Mucosa of rectum (tissue), 2 donors: ENCODE results near the gene TBC1D22A.
A peak's percentile ranks its signal among the peaks of the same experiment; 100 is the strongest.

ENCODE experiments used
- H3K27ac ChIP-seq, 2 donors: one replicate each; pipeline ENCODE4 v1.7.0; 2013; ENCODE audit warnings: inconsistent platforms in 2 of 2, low read depth in 2 of 2, low read length in 2 of 2
- H3K27me3 ChIP-seq, 2 donors: one replicate each; pipeline ENCODE4 v1.7.0; 2013; ENCODE audit warnings: low read length in 2 of 2; ENCODE audit not compliant: control insufficient read depth in 2 of 2, insufficient read depth in 2 of 2
- H3K36me3 ChIP-seq, 2 donors: one replicate each; pipeline ENCODE4 v1.7.0; 2013; ENCODE audit warnings: low read length in 2 of 2; ENCODE audit not compliant: control insufficient read depth in 2 of 2, insufficient read depth in 2 of 2
- H3K4me1 ChIP-seq, 2 donors: one replicate each; pipeline ENCODE4 v1.7.0; 2013; ENCODE audit warnings: low read length in 2 of 2, mild to moderate bottlenecking in 1 of 2; ENCODE audit not compliant: control insufficient read depth in 2 of 2, insufficient read depth in 2 of 2
- H3K4me3 ChIP-seq, 2 donors: one replicate each; pipeline ENCODE4 v1.7.0; 2013; ENCODE audit warnings: low read length in 2 of 2
- H3K9ac ChIP-seq, 2 donors: one replicate each; pipeline ENCODE4 v1.7.0; 2013; ENCODE audit warnings: low read length in 2 of 2, low read depth in 1 of 2, mild to moderate bottlenecking in 1 of 2
- H3K9me3 ChIP-seq, 2 donors: one replicate each; pipeline ENCODE4 v1.7.0; 2013; ENCODE audit warnings: low read length in 2 of 2; ENCODE audit not compliant: control insufficient read depth in 2 of 2
- donor health status: healthy.
- donor health status: Normal muscosa, but diverticular disease.

TBC1D22A gene

DNA sequence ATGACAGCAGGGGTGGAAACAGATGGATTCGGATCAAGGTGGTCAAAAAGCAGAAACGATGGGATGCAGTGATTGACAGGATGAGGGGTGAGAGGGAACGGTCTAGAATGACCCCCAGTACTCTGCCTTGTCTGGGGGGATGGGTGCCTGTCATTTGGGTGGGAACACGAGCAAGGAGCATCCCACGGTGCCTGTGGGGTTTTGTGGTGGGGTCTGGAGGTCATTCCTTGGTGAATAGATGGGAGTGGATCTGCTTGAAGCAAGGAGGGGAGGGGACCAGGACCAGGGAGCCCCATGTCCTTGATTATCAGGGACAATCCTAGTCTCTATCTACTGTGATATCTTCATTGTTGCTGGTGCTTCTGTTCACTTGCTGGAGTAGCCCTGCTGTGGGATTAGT is 16.3 kb upstream of the TBC1D22A start:
- Histone ChIP-seq H3K27me3 (no peaks in the 10 kb centered on the region), H3K4me3 (no peak overlapping the region), H3K27ac (no peak overlapping the region), H3K9me3 (no peaks in the 10 kb centered on the region), H3K9ac (no peak overlapping the region), H3K36me3 (no peaks in the 10 kb centered on the region), H3K4me1 (peaks cover 36 to 37% of the 10 kb centered on the region in 2 donors)

GRCh38 chr22:46746620-46747019 is 15.8 kb upstream of the TBC1D22A start:
- no peaks in the 10 kb centered on the region for H3K27me3 ChIP-seq

DNA sequence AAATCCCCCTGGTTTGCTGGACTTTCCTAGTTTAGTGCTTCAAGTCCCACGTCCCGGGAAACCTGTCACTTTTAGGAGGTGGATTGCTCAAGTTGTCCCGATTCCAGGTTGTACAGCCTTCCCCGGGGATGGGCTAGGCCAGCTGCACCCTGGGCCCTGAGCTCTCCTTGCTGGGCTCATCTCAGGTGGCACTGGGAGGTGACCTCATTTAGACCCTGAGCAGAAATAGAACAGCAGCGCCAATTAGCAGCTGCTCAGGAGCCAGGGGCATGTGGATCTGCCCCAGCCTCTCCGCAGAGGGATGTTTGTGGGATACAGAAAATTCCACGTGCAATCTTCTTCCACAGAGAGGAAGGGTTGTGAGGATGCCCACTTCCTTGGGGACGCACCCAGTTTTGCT is 14.8 kb upstream of the TBC1D22A start:
- H3K9me3 ChIP-seq: no peaks in the 10 kb centered on the region
- no peak overlapping the region for H3K4me3 ChIP-seq
- H3K36me3 ChIP-seq: no peaks in the 10 kb centered on the region
- H3K27me3 ChIP-seq: no peaks in the 10 kb centered on the region
- peaks cover 29 to 33% of the 10 kb centered on the region in 2 donors for H3K4me1 ChIP-seq
- H3K9ac ChIP-seq: no peak overlapping the region
- H3K27ac ChIP-seq: no peak overlapping the region

More at GRCh38 chr22:46746620-46747019, 15.8 kb upstream of the TBC1D22A start:
- peaks cover 36 to 40% of the 10 kb centered on the region in 2 donors for H3K4me1 ChIP-seq
- no peak overlapping the region for H3K27ac ChIP-seq
- no peaks in the 10 kb centered on the region for H3K9me3 ChIP-seq
- no peak overlapping the region for H3K4me3 ChIP-seq
- H3K36me3 ChIP-seq: no peaks in the 10 kb centered on the region
- H3K9ac ChIP-seq: no peak overlapping the region

- Histone ChIP-seq H3K9me3 (no peaks in the 10 kb centered on the region), H3K4me3 (no peak overlapping the region), H3K27me3 (no peaks in the 10 kb centered on the region), H3K9ac (no peak overlapping the region), H3K4me1 (peaks cover 28 to 32% of the 10 kb centered on the region in 2 donors), H3K27ac (peak overlapping the region in 1 of 2 donors; percentile 52), H3K36me3 (no peaks in the 10 kb centered on the region)
Observed at GRCh38 chr22:46748206-46748907, 14.1 kb upstream of the TBC1D22A start.

- H3K9me3 ChIP-seq: no peaks in the 10 kb centered on the region
- peak overlapping the region in 1 of 2 donors; percentile 31 for H3K4me3 ChIP-seq
- H3K9ac ChIP-seq: peak overlapping the region in 1 of 2 donors; percentile 41
- H3K4me1 ChIP-seq: peaks cover 35 to 39% of the 10 kb centered on the region in 2 donors
- H3K27ac ChIP-seq: peak overlapping the region in 1 of 2 donors; percentile 52
- no peaks in the 10 kb centered on the region for H3K36me3 ChIP-seq
- no peaks in the 10 kb centered on the region for H3K27me3 ChIP-seq
Observed at GRCh38 chr22:46748908-46749675, 13.4 kb upstream of the TBC1D22A start.

GRCh38 chr22:46749682-46750529 is 12.5 kb upstream of the TBC1D22A start:
- Histone ChIP-seq H3K27me3 (no peaks in the 10 kb centered on the region), H3K9me3 (no peaks in the 10 kb centered on the region), H3K9ac (peak overlapping the region; percentile 41 to 57), H3K36me3 (no peaks in the 10 kb centered on the region), H3K4me1 (peaks cover 43% of the 10 kb centered on the region in 2 donors), H3K4me3 (peak overlapping the region in 1 of 2 donors; percentile 31), H3K27ac (peak overlapping the region; percentile 49 to 79)

- peaks cover 44 to 46% of the 10 kb centered on the region in 2 donors for H3K4me1 ChIP-seq
- H3K9ac ChIP-seq: peak overlapping the region in 1 of 2 donors; percentile 57
- H3K9me3 ChIP-seq: no peaks in the 10 kb centered on the region
- no peaks in the 10 kb centered on the region for H3K27me3 ChIP-seq
- no peaks in the 10 kb centered on the region for H3K36me3 ChIP-seq
- H3K27ac ChIP-seq: peak overlapping the region; percentile 49 to 79
- no peak overlapping the region for H3K4me3 ChIP-seq
Observed at GRCh38 chr22:46750530-46750800, 12.0 kb upstream of the TBC1D22A start.

DNA sequence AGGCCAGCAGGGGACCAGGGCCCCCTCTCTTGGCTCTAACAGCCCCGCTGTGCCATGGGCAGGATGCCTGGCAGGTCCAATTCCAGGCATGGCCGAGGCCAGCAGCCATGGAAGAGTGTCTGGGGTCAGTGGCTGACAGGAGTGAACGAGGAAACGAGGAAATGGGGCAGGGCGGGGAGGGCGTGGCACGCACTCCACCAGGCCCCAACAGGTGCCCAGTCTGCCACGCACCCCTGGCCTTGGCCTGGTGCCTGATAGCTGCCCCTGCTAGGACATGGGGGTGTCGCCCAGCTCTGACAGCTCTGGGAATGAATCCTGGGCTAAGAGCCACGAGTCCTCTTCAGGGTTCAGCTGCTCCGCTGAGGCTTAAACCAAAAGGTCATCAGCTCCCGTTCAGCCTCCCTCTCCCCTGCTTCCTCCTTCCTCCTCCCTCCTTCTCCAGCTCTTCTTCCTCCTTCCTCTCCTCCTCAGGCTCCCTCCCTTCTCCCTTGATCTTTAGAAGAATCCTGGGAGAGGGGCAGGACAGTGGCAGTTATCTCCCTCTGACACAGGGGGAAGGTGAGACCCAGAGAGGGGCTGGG is 11.5 kb upstream of the TBC1D22A start:
- peak overlapping the region; percentile 14 to 57 for H3K9ac ChIP-seq
- peaks cover 44 to 46% of the 10 kb centered on the region in 2 donors for H3K4me1 ChIP-seq
- H3K27me3 ChIP-seq: no peaks in the 10 kb centered on the region
- no peaks in the 10 kb centered on the region for H3K9me3 ChIP-seq
- no peak overlapping the region for H3K4me3 ChIP-seq
- no peaks in the 10 kb centered on the region for H3K36me3 ChIP-seq
- peak overlapping the region; percentile 49 to 79 for H3K27ac ChIP-seq

- Histone ChIP-seq H3K27me3 (no peaks in the 10 kb centered on the region), H3K9ac (no peak overlapping the region), H3K27ac (peak overlapping the region in 1 of 2 donors; percentile 94), H3K4me1 (peaks cover 44 to 46% of the 10 kb centered on the region in 2 donors), H3K4me3 (no peak overlapping the region), H3K9me3 (peaks cover 0 to 2% of the 10 kb centered on the region in 2 donors), H3K36me3 (no peaks in the 10 kb centered on the region)
Observed at GRCh38 chr22:46752286-46752987, 10.0 kb upstream of the TBC1D22A start.
